ENCODE measurements around the gene OLFML2A.

The OLFML2A gene

DNA sequence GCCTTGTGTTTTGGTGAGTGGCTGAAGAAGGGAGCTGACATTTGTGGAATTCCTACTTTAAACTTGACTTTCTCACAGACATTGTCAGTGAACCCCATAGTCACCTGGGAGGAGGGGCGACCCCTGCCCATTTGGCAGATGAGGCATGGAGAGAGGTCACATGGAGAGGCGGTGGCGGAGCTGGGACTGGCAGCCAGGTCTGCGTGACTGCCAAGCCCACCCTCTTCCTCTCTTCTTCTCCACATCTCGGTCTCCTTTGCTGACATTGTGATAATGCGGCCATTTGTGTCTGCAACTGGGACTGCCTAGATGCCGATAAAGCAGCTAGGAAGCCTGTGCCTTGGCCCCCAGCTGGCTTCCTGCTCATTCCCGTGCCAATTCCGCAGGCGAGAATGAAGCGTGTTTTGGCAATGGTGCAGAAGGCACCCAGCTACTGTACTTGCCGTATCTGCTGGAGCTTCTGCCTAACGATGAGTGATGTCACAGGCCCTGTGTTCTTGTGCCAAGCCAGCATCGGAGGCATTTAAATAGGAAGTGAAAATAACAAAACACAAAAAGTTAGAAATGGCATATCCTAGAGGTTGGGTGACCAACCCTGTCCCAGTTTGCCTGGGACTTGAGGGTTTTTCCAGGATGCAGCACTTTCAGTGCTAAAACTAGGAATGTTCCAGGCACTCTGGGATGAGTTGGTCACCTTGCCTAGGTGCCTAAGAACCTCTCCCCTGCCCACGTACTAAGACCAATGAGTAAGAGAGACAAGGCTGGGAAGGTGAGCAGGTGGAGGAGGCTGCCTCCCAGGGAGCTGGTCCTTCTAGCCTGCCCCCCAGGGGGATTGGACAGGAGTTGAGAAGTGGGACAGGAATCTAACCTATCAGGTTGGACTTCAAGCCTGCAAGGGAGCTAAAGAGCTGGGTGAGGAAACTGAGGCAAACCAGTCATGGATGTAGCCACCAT lies 23.6 kb downstream of the OLFML2A start:
- DNase-seq = no peak

DNA sequence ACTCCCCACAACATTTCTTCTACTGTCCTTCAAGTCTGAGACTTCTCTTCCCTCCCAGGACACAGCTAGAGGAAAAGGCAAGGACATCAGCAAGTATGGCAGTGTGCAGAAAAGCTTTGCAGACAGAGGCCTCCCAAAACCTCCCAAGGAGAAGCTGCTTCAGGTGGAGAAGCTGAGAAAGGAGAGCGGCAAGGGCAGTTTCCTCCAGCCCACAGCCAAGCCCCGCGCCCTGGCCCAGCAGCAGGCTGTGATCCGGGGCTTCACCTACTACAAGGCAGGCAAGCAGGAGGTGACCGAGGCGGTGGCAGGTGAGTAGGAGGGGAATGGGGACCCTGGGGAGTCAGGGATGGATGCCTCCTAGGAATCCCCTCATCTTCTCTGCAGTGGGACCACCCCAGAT lies 24.4 kb downstream of the OLFML2A start:
- no peak for DNase-seq

DNA sequence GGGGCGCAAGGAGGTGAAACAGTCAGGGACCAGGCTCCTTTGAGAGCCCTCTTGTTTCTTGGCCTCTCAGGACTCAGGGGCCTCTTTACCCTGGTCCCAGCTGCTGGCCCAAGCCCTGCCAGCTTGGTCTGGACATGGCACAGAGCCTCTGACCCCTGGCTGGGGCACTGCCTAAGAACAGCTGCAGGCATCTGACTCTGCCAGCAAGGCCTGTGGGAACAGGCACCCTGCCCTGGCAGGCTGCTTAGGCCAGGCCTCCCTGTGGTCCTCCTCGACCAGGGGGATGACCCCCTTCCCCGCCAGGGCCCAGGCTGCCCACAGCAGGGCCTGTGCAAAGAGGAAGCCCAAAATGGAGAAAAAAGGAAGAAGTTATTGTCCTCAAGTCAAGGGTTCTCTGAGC lies 25.5 kb downstream of the OLFML2A start:
- no peak for DNase-seq

DNA sequence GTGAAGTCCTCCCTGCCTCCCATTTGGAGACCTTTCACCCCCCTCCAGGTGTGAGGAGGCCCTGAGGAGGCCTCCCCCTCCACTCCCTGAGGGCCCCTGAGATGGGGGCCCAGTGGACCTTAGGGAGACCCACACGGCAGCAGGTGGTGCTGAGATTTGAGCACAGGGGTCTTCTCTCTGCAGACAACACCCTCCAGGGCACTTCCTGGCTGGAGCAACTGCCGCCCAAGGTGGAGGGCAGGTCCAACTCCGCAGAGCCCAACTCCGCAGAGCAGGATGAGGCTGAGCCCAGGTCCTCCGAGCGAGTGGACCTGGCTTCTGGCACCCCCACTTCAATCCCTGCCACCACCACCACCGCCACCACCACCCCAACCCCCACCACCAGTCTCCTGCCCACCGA lies 27.0 kb downstream of the OLFML2A start:
- no peak for DNase-seq

DNA sequence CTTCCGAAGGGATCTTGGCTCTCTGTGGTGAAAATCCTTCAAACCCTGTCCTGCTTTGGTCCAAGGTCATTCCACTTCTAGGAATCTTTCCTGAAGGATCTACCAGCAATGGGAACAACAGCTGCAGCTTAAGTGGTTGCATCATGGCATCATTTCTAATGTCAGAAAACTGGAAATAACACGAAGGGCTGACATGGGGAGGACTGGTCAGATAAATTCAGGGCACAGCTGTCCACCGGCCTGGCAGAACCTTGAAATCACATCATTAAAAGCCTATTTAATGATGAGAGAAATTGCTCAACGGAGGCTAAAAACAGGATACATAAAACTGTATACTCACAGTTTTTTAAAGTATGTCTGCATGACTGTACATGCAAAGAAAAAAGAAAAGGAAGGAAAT lies 28.3 kb downstream of the OLFML2A start:
- no peak for DNase-seq

DNA sequence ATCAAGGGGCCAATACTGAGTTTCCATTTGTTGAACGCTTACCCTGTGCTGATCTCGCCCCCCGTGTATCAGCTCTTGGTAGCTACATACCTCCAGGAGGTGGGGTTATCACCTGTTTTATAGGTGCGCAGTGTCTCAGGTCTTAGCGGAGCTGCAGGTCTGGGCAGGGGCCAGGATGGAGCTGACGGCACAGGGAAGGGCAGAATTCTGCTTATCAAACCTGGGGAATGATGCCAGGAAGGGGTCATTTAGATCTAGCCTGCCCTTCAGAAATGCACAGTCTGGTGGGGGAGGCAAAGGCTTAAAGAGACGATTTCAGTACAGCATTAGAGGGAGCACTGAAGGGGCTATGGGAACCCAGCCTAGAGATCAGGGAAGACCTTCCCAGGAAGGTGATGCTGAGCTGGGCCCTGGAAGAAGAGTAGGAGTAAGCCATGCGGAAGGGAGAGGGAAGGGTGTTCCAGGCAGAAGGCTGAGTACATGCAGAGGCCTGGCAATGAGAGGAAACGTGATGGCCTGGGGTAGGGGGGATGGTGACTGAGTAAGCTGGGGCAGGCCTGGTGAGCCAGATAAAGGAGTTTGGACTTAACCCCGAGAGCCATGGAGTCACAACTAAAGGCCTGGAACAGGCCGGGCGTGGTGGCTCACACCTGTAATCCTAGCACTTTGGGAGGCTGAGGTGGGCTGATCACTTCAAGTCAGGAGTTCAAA lies 31.5 kb downstream of the OLFML2A start:
- DNase-seq = no peak

DNA sequence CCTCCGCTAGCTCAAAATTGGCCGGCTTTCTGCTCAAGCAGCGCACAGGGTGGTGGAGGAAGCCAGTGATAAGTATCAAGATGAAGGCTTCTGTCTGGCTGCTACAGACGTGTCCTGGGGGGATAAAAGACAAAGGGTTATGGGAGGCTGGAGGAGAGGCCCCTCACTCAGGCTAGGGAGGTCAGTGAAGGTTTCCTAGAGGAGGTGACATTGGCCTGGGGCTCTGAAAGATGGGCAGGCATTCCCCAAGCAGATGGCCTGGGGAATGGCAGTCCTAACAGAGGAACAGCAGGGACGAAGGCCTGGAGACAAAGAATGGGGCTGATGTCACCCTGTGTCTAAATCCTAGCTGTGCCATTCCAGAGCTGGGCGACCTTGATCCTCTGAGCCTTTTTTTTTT lies 32.3 kb downstream of the OLFML2A start:
- DNase-seq = no peak

DNA sequence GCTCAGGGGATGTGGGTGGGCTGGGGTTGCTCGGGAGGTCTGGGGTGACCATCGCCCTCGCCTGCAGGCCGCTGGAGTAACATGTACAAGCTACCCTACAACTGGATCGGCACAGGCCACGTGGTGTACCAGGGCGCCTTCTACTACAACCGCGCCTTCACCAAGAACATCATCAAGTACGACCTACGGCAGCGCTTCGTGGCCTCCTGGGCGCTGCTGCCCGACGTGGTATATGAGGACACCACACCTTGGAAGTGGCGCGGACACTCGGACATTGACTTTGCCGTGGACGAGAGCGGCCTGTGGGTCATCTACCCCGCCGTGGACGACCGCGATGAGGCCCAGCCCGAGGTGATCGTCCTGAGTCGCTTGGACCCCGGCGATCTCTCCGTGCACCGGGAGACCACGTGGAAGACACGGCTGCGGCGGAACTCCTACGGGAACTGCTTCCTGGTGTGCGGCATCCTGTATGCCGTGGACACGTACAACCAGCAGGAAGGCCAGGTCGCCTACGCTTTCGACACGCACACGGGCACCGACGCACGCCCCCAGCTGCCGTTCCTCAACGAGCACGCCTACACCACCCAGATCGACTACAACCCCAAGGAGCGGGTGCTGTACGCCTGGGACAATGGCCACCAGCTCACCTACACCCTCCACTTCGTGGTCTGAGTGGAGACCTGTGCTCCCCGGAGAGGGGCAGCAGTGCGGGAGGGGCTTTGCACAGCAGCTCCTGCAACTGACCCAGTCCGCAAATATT lies 33.0 kb downstream of the OLFML2A start:
- no peak for DNase-seq

DNA sequence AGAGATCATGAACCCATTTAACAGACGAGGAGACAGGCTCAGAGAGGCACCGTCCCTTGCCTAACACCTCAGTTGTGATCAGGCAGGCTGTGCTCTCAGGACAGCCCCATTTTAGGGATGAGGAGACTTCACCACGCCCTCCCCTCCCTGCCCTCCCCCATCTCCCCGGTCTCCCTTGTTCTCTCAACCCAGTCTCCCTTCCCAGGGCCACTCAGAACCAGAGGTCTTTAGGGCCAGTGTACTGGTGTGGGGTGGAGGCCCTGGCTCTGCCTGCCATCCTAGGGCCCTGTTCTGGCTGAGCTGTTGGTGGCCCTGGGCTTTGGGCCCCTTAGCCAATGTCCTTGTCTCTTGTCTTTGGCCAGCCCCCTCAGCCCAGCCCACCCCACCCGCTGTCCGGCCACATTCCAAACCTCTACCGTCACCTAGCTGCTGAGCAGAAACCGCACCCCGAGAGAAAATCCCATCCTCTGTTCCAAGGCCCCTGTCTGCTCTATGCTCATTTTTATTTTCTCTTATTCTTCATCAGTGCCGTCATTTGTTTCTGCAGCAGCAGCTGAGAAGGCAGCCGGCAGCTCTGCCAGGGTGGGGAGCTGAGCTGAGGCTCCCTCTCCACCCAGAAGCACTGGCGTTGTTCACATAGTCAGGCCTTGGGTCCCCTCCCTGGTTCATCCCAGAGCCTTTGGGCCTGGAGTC lies 33.9 kb downstream of the OLFML2A start:
- peak; percentile 83 for DNase-seq

DNA sequence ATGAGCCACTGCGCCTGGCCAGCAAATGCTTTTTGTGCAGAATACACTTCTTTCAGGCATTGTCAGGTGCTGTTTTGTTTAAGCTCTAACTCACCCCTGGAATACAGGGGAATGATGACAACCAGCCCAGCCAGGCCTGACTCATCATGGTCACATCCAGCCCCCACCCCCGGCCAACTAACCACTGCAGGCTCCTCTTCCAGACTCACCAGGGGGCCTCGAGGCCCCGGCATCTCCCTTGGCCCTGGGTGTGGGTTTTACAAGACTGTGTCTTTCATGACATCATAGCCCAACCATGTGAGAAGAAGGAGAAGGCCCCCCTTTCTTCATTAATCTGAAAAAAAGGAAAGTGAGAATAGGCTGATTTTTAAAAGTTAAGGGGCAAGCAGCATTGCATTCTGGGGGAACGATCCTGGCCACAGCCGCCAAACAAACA lies 35.5 kb downstream of the OLFML2A start:
- DNase-seq = peak; percentile 81

DNA sequence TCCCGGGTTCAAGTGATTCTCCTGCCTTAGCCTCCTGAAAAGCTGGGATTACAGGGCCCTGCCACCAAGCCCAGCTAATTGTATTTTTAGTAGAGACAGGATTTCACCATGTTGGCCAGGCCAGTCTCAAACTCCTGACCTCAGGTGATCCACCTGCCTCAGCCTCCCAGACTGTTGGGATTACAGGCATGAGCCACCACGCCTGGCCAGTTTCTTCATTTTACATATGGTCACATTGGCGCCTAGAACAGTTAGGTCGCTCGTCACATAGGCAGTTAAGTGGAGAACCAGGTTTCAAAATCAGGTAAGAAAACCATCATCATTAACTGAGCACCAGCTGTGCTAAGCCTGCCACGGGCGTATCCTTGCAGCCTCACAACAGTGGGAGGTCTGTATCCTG lies 36.1 kb downstream of the OLFML2A start:
- no peak for DNase-seq

DNA sequence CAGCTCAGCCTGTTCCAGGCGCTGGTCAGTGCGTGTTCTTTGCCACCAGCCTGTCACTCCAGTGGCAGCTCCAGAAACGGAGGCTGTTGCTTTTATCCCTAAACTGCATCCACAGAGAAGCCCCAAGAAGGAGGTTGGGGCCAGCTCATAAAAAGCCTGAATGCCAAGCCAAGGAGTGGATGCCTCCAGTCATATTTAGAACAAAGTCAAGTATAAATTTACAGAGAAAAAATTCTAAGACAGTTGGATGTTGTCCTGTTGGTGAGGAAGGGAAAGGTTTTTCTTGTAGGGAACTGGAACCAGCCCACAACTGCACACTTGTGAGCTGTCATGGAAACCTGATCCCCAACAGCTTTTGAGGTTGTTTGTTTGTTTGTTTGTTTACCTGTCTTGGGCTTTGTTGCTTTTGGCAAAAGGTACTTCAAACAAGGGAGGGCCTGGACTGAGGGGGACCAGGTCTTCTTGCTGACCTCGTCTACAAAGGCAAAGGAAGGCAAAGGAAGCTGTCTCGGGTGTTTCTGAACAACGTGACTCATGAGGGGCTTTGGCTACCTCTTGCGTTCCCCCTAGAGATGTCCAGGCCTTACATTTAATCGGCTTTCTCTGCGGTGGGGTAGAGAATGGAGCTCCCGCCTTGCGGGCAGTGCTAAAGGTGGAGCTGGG lies 36.7 kb downstream of the OLFML2A start:
- DNase-seq = no peak

DNA sequence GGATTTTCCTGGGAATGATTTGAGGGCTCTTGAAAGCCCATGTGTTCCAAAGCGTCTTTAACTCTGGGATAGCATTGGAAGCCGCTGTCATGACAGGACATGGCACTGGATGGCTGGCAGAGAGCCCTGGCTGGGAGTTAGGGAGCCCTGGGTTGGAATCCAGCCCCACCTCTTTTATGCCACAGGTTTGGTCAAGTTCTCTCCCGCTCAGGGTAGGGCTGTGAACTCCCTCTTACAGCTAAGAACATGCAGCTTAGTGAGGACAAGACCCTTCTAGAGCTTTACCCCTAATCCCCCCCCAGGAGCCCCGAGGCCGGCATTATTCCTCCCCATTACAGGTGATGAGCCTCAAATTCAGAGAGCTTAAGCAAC lies 37.2 kb downstream of the OLFML2A start:
- DNase-seq = no peak

DNA sequence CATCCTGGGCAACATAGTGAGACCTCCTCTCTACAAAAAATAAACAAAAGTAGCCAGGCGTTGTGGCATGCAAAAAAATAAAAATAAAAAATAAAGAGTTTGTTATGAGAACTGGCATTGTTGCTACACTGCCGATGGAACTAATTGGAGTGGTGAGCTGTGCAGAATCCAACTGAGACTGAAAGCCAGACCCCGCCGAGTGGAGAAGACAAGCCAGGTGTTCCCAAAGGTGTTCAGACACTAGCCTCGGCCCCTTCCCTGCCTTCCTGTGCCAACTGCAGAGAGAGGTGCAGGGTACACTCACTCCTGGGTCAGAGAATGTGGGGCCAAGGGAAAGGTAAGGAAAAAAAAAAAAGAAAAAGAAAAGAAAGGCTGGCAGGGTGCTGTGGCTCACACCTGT lies 38.7 kb downstream of the OLFML2A start:
- no peak for DNase-seq

DNA sequence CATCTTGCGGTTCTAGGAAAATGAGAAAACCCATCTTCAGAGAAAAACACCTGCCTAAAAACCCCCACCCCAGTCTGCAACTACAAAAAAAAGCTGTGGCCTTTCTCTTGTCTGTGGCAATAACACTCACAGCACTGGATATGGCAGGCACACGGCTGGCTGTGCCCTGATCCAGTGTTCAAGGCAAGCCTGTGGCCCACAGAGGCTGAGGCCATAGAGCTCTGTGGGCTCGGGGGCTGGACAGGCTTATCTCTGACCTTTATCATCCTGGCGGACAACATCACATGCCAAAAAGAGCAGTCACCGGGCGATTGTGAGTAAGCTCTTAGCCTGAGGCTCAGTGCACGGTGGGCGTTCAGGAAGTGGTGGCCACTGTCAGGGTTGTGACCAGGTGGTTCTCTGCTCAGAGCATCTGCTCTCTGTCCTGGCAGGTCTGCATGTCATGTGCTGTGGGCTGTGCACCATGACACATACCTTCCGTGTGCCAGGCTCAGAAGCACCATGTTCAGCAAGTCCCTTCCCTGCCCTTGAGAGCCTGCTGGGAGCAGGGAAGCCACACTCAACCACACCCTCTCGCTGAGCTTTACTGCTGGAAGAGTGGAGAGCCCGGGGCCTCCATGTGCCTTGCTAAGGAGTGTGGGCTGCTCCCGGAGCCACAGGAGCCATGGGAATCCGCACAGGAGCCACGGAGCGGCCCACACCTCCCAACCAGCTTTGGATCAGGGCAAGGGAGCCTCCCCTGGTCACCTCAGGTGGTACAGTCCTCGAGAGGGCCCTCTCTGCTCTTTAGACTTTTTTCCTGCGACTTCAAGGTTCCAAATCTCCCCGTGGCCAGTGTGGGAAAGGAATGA lies 41.7 kb downstream of the OLFML2A start:
- no peak for DNase-seq

DNA sequence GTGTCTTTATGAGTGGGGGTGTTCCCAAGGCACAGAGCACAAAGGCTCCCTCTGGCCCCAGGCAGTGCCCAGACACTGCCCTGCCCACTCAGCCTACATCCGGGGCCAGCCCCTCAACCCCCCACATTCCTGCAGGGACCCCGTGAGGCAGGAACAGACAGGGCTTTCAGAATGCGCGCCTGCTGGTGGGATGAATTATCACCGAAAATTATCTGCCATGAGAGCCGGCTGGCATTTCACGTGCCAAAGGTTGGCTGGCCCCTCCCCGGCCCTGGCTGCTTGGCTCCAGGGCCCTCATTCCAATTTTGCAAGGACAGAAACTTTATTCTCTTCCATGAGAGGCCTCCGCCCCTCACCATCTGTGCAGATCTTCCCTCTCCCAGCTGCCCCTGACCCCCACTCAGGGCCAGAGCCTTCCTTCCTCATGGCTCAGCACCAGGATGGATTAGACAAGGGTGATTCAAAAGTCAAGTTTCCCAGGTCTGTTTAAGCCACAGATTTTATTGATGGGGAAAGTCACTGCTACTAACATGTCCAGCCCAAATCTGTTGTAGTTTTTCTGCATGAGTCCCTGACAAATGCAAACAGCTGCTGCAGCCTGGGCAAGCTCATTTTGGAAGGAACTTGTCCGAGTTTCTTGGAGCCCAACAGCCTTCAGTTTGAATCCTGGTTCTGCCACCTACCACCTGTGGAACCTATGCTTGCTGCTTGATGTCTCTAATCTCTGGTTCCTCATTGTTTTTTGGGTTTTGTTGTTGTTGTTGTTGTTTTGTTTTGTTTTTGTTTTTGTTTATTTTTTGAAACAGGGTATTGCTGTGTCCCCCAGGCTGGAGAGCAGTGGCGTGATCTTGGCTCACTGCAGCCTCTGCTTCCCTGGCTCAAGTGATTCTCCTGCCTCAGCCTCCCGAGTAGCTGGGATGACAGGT lies 44.0 kb downstream of the OLFML2A start:
- DNase-seq = no peak

DNA sequence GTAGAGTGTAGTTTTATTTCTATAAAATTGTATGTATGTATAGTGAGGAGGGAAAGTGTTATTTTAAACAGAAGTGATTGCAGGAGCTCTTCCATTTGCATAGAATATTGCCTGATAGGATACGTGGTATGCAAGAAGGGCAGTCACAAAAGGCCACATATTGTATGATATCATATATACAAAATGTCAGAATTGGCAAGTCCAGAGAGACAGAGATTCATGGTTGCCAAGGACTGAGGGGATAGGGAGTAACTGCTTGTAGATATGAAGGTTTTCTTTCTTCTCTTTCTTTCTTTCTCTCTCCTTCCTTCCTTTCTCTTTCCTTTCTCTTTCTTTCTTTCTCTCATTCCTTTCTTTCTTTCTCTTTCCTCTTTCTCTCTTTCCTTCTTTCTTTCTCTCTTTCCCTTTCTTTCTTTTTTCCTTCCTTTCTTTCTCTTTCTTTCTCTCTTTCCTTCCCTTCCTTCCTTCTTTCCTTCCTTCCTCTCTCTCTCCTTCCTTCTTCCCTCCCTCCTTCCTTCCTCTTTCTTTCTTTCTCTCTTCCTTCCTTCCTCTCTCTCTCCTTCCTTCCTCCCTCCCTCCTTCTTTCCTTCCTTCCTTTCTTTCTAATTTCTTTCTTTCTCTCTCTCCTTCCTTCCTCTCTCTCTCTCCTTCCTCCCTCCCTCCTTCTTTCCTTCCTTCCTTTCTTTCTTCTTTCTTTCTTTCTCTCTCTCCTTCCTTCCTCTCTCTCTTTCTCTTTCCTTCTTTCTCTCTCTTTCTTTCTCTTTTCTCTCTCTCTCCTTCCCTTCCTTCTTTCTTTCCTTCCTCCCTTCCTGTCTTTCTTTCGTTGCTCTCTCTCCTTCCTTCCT lies 51.8 kb downstream of the OLFML2A start:
- DNase-seq = no peak

DNA sequence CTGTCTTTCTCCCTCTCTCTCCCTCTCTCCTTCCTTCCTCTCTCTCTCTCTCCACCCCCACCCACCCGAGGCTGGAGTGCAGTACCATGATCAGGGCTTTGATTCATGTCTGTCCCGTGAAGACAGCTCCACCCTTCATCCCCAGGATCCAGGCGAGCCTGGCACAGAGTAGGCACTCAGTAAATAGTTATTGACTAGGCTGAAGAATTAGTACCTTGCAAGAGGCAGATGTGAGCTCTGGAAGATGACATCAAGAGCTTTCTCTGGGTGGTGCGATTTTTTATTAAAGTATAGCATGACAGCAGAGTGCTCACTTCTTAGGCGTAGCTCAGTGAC lies 52.4 kb downstream of the OLFML2A start:
- no peak for DNase-seq

DNA sequence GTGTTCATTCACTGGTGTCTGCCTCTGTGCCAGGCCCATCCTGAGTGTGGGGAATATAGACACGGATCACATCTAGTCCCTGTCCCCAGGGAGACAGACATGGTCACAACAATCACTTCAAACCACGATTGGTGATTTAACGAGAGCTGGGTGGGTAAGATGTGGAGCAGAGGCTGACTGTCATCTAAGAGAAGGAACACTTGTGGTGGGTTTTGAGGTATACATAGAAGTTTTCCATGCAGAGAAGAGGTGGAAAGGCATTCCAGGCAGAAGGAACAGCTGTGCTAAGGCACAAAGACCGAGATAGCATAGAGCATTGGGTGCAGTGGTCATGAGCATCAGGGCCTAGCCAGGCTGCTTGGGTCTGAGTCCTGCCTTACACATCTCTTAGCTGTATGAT lies 53.7 kb downstream of the OLFML2A start:
- no peak for DNase-seq

Data from HCEC 1CT (cell line).